GM21423 (cell line): Measurements from ENCODE around the gene PSMB11.

Source experiments
- ATAC-seq: cut with Tn5 transposase; IDR thresholded peaks from one replicate; pipeline ENCODE4 v1.9.1; 2021; ENCODE audit warnings: mild to moderate bottlenecking, moderate library complexity; ENCODE audit not compliant: unreplicated experiment

PSMB11 gene

GRCh38 chr14:23076785-23077408 lies 34.9 kb downstream of the PSMB11 start:
- ATAC-seq = no peak

GRCh38 chr14:23077962-23078361 lies 36.0 kb downstream of the PSMB11 start:
- ATAC-seq = no peak

- ATAC-seq = no peak
Measured at GRCh38 chr14:23078692-23079116, 36.7 kb downstream of the PSMB11 start.

- ATAC-seq = no peak
Measured at GRCh38 chr14:23079716-23080115, 37.7 kb downstream of the PSMB11 start.

- no peak for ATAC-seq
Measured at GRCh38 chr14:23080474-23080873, 38.5 kb downstream of the PSMB11 start.

- ATAC-seq = no peak
Measured at GRCh38 chr14:23085458-23085857, 43.4 kb downstream of the PSMB11 start.

GRCh38 chr14:23086565-23086964 lies 44.6 kb downstream of the PSMB11 start:
- no peak for ATAC-seq

- no peak for ATAC-seq
Measured at GRCh38 chr14:23089498-23090253, 47.7 kb downstream of the PSMB11 start.

- ATAC-seq = no peak
Measured at GRCh38 chr14:23090254-23090636, 48.2 kb downstream of the PSMB11 start.

GRCh38 chr14:23091294-23092225 lies 49.5 kb downstream of the PSMB11 start:
- ATAC-seq = no peak

GRCh38 chr14:23093104-23093503 lies 51.1 kb downstream of the PSMB11 start:
- no peak for ATAC-seq

- no peak for ATAC-seq
Measured at GRCh38 chr14:23093526-23093925, 51.5 kb downstream of the PSMB11 start.
